ENCODE results near the gene OST4.
"Not testable (repeated sequence)": the region's sequence is repeated elsewhere in the genome, so short reads cannot be mapped to it uniquely, and the experiment has no call there.

OST4 gene

GRCh38 chr2:27071277-27071989 is at the start of gene OST4:
Gene OST4, minus strand, starts transcription at chr2:27071654.
- peak; percentile 69 to 91 (median 71) for DNase-seq (ENCODE audit: low read depth in 2 of 3, low spot score in 2 of 3)

- DNase-seq (ENCODE audit: low read depth in 2 of 3, low spot score in 2 of 3), result not testable (repeated sequence)
Observed at GRCh38 chr2:27119330-27119670, 47.8 kb upstream of the OST4 start.

DNA sequence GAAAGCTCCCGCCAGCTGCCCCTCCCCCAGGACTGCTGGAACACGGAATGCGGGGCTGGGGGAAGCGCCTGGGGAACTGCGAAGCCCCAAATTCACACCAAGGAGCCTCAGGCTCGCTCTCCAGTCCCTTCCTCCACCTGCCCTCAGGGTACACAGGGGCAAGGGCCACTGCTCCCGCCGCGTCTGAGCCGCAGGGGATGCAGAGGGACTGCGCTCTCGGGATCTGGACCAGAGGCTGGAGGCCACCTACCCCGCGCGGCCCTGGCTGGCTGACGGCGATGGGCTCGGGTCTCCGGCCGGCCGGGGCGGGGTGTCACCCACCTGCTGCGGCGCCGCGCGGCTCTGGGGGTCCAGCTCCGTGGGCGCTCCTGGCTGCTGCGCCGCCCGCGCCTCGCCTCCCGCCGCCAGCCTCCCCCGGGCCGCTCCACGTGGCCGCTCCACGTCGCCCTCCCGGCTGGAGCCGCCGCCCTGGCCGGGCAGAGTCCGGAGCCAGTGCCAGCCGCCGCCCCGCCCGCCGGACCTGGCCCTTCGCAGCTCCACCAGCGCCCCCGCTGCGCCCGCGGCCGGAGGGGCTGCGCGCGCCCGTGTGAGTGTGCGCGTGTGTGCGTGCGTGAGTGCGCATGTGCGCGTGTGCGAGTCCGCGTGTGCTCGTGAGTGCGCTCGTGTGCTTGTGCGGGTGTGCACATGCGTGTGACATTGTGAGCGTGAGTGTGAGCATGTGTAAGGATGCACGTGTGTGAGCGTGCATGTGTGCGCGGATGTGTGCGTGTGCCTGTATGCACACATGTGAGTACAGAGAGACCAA is 47.3 kb upstream of the OST4 start, which contains the start of gene CGREF1:
Gene CGREF1 (minus strand): TSS at position 604 of the 805 bp plus-strand sequence. CDS start 14,762 bp downstream, outside the sequence.
- DNase-seq (ENCODE audit: low read depth in 2 of 3, low spot score in 2 of 3), result no peak

DNA sequence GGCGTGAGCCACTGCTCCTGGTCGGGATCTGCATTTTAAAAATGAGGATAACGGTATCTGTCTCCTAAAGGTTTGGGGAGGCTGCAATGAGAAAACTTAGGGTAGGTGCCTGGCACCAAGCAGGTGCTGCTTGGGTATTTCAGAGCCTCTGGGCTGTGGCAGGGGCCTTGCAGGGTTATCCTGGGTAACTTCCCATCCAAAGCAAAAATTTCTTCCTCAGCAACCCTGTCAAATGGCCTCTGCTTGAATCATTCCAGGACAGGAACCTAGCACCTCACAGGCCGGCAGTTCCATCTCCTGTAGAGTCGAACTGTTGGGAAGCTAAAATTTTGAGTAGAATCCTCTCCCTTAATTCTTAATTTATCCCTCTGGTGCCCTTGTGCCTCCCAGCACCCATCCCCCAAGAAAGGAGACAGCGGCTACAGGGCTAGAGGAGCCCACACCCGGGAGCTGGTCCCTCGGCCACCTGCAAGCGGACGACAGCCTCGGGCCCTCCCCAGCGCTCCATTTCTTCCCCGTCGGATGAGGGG is 46.6 kb upstream of the OST4 start:
- DNase-seq (ENCODE audit: low read depth in 2 of 3, low spot score in 2 of 3), result no peak

DNA sequence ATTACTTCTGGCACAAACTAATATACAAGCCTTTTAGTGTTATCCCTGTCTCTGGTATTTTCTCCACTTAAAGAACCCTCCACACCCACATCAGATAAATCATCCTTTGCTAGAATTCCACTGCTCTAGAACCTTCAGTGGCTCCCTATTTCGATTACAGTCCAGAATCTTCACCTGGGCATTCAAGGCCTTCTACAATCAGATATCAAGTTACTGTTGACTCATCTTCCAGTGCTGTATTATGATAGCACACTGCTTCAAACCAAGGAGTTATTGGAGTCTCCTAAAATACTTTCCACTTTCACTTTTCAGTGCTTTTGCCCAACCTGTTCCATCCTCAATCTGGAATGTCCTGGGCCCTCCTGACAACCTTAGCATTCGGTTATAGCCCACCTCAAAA is 44.1 kb upstream of the OST4 start:
- no peak for DNase-seq (ENCODE audit: low read depth in 2 of 3, low spot score in 2 of 3)

- DNase-seq (ENCODE audit: low read depth in 2 of 3, low spot score in 2 of 3), result not testable (repeated sequence)
Observed at GRCh38 chr2:27111392-27112078, 40.1 kb upstream of the OST4 start.

DNA sequence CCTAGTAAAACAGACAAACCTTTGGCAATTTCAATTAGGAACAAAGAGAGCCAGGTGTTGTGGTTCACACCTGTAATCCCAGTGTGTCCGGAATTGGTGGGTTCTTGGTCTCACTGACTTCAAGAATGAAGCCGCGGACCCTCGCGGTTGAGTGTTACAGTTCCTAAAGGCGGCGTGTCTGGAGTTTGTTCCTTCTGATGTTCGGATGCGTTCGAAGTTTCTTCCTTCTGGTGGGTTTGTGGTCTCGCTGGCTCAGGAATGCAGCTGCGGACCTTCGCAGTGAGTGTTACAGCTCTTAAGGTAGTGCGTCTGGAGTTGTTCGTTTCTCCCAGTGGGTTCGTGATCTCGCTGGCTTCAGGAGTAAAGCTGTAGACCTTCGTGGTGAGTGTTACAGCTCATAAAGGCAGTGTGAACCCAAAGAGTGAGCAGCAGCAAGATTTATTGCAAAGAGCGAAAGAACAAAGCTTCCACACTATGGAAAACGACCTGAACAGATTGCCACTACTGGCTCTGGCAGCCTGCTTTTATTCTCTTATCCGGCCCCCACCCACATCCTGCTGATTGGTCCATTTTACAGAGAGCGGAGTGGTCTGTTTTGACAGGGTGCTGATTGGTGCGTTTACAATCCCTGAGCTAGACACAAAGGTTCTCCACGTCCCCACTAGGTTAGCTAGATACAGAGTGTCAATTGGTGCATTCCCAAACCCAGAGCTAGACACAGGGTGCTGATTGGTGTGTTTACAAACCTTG is 39.3 kb upstream of the OST4 start:
- DNase-seq (ENCODE audit: low read depth in 2 of 3, low spot score in 2 of 3), result not testable (repeated sequence)

- no peak for DNase-seq (ENCODE audit: low read depth in 2 of 3, low spot score in 2 of 3)
Observed at GRCh38 chr2:27109083-27109482, 37.6 kb upstream of the OST4 start.

DNA sequence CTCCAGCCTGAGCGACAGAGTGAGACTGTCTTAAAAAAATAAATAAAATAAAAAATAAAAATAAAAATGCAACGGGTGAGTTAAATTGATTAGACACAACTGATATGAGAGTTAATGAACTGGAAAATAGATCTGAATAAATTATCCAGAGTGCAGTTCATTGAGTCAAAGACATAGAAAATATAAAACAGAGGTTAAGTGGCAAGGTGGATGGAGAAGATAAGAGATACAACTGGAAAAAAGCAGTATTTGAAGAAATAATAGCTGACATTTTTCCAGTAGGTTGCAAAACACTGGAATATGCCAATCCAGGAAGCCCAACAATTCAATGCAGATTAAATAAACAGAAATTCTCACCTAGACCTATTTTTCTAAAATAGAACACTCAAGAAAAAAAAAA is 36.8 kb upstream of the OST4 start:
- no peak for DNase-seq (ENCODE audit: low read depth in 2 of 3, low spot score in 2 of 3)

GRCh38 chr2:27105981-27106380 is 34.5 kb upstream of the OST4 start:
- DNase-seq (ENCODE audit: low read depth in 2 of 3, low spot score in 2 of 3), result no peak

GRCh38 chr2:27102329-27102728 is 30.9 kb upstream of the OST4 start:
- no peak for DNase-seq (ENCODE audit: low read depth in 2 of 3, low spot score in 2 of 3)

GRCh38 chr2:27100036-27100435 is 28.6 kb upstream of the OST4 start:
- DNase-seq (ENCODE audit: low read depth in 2 of 3, low spot score in 2 of 3), result no peak

- no peak for DNase-seq (ENCODE audit: low read depth in 2 of 3, low spot score in 2 of 3)
Observed at GRCh38 chr2:27099334-27099955, 28.0 kb upstream of the OST4 start.

DNA sequence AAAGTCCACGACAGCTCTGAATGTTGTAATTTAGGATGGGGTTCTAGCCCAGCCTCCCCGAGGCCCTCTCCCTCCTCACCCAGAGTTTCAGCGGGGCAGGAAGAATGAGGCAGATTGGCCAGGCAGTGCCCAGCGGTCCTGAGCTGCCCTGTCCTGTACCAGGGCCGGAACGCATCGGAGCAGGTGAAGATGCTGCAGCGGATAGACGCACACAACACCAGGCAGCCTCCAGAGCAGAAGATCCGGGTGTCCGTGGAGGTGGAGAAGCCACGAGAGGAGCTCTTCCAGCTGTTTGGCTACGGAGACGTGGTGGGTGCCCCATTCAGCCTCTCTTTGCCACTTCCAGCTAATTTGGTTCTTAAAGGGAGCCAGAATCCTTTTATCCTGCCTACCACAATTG is 25.9 kb upstream of the OST4 start:
- DNase-seq (ENCODE audit: low read depth in 2 of 3, low spot score in 2 of 3), result no peak

DNA sequence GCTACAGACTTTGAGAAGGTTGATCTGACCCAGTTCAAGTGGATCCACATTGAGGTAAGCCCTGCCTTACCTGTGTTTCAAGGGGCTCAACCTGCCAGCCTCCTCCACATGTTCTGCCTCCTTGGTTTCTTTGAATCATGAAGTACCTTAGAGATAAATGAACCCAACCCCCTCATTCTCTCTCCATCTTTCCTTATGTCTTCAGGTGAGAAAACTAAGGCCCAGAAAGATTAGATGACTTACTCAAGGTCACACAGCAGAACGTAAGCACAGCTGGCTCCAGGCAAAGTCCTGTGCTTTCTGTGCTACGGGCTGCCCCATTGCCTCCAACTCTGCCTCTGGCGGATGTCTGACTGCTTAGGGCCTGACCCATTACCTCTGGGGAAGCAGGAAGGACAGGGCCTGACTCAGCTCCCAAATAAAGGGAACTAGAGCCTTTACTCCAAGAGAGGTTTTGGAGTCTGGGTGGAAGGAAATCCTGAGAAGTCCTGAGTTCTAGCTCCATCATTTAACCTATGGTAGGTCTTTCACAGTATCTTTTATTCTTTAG is 25.4 kb upstream of the OST4 start:
- no peak for DNase-seq (ENCODE audit: low read depth in 2 of 3, low spot score in 2 of 3)

- DNase-seq (ENCODE audit: low read depth in 2 of 3, low spot score in 2 of 3), result no peak
Observed at GRCh38 chr2:27095745-27096651, 24.5 kb upstream of the OST4 start.

DNA sequence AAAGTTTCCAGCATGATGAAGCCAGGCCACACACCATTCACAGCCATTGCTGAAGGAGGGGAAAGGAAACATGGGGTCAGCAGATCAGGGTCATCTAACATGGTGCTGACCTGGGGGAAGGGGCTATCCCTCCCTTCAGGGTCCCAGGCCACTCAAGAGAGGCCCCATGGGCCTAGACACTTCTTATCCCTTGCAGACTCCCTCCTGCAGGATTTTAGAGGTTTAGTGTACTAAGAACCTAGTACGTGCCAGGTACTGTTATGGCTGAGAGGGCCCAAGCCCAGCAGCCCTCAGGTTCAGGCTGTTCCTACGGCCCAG is 23.9 kb upstream of the OST4 start:
- DNase-seq (ENCODE audit: low read depth in 2 of 3, low spot score in 2 of 3), result no peak

- no peak for DNase-seq (ENCODE audit: low read depth in 2 of 3, low spot score in 2 of 3)
Observed at GRCh38 chr2:27094353-27094984, 23.0 kb upstream of the OST4 start.

All from activated CD8-positive, alpha-beta memory T cell treated with anti-CD3 and anti-CD28 coated beads for 48 hours (primary cell).